ENCODE measurements around the gene CD28.

The CD28 gene

DNA sequence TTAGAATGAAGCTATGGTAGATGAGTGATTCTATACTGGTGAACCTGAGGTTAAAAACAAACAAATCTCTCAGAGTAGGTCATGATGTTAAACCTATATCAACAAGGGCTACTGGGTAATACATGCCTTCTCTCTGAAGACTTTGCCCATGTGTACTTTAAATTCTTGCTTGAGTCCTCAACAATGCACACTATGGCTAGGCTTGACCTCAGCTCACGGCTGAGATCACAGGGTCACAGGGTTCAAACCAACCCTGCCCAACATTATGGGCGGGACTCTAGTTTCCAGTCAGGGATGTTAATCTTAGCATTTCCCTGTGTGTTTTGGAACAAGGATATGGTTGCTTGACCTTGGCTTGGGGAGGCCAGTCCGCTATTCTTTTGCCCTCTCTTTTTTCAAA lies 7.7 kb downstream of the CD28 start:
- DNase-seq (ENCODE audit: low read depth in 2 of 2), result no peak

GRCh38 chr2:203715744-203716143 lies 9.3 kb downstream of the CD28 start:
- no peak for DNase-seq (ENCODE audit: low read depth in 2 of 2)

DNA sequence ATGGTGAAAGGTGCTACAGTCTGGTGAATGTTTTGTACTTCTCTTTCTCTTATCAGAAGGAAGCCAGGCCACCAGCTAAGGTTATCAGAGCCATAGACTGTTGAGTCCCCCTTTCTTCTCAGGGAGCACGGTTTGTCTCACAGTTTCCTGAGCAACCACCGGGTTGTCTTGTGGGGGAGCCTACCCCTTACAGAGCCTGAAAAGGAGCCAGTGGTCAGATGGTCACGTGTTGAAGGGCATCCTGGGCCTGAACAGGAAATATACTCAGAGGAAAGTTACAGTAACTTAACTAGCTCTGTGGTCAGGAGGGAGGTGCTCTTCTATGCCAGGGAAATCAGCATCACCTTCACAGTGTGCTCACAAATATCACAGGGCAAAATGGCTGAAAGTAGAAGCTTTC lies 11.6 kb downstream of the CD28 start:
- peak in 1 of 2 donors; percentile 20 for DNase-seq (ENCODE audit: low read depth in 2 of 2)

- no peak for DNase-seq (ENCODE audit: low read depth in 2 of 2)
Measured at GRCh38 chr2:203719456-203720410, 13.3 kb downstream of the CD28 start.

DNA sequence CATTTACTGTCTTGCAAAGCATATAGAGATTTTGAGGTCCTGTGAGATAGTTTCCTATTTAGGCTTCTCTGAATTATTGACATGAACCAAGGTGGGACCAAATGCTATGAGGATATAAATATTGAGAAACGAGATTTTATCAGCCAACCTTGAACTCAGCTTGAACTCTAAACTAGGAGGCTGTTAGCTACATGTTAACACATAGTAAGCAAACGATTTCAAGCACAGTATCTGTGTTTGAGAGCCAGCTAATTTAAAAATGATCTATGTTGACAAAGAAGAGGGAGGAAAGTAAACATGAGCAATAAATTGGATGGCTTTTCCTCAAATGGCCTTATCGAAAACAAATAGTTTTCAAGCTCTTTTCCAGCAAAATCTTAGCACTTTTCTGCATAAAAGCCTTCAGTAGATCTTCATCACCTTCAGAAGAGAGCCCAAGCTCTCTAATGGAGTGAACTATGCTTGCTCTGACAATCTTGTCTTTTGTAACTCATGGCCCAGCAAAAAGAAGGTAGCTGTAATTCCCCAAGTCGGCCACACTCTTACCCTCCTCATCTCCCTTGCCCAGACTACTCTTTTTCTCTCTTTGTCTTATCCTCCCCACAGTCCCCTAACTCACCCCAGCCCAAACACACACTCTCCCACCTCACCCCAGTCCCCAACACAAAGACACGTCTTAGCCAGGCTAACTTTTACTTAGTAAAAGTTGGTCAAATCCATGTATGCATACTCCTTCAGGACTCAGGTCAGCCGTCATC lies 14.7 kb downstream of the CD28 start:
- DNase-seq (ENCODE audit: low read depth in 2 of 2), result no peak

DNA sequence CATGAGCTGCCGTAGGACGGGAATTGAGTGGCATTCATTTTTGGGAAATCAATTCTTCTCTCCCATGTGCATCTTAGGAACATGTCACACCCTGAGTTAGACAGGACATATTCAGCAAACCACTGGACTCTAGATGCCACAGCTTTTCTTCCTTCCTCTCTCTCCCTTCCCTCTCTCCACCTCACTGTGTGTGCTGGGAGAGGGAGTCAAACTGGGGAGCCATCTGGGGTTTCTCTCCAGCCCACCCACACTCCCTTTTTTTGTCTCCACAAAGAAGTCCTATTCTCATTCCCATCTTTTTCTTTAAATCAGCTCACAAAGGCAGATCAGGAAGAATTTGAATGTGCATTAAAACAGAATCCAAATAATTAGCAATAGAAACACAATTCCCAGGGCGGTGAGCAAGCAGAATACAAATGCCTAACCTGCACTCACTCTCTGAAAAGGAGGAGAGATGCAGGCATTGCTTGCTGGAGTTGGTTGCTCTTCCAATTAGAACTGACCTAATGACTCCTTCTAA lies 15.4 kb downstream of the CD28 start:
- DNase-seq (ENCODE audit: low read depth in 2 of 2), result no peak

DNA sequence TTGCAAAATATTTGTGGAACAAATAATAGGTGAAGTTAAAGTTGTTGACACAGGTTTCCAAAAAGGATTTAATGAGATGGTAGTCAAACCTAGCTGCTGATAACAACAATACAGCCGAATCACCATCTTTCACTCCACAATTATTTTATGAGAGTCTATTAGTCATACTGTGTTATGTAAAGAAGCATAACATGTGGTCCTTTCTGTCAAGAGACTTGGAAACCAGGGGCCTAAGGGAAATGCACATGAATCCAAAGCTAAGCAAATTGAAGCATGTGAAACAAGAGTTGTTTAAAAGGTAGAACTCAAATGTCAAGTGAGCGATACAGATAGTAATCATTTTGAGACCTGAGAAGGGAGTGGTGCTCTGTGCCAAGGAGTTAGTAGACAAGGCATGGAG lies 16.0 kb downstream of the CD28 start:
- no peak for DNase-seq (ENCODE audit: low read depth in 2 of 2)

- DNase-seq (ENCODE audit: low read depth in 2 of 2), result no peak
Measured at GRCh38 chr2:203728321-203728720, 21.9 kb downstream of the CD28 start.

GRCh38 chr2:203730076-203730729 lies 23.8 kb downstream of the CD28 start:
- no peak for DNase-seq (ENCODE audit: low read depth in 2 of 2)

- no peak for DNase-seq (ENCODE audit: low read depth in 2 of 2)
Measured at GRCh38 chr2:203730883-203731282, 24.4 kb downstream of the CD28 start.

DNA sequence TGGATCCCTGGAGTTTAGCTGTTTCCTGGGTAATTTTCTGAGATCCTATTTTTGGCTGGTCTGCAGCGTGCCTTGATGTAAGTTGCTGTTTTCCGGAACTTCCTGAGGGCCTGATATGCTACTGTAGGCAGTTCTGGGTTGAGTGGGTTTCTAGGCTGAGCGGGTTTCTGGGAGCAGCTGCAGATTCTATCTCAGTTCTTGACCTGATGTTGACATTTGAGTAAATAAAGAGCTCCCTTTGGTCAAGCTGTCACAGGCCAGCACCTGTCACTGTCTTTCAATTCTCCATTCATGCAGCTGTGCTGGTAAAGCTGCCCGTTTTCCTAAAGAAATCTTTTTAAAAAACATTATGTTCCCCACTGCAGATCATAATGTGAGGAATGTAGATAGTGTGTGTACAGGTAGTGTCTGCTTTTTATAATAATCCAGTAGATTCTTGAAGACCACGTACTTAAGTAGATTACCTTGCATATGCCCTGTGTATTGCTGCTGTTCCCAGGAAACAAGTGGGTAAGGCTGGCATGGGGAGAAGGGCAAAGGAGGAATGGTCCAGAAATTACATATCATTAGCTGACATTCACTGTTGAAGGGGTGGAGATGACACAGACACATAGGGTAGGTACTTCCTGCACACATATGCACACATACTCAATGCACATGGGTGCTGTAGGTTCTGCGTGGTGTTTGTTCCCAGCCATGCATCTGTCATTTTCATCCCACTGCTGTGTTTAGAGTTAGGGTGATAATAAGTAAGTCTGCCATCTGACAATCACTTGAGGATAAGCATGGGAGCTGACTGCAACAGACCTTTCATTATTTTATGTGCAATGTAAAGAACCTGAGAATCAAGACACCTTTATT lies 25.9 kb downstream of the CD28 start:
- DNase-seq (ENCODE audit: low read depth in 2 of 2), result no peak

GRCh38 chr2:203732953-203733510 lies 26.6 kb downstream of the CD28 start:
- DNase-seq (ENCODE audit: low read depth in 2 of 2), result no peak

DNA sequence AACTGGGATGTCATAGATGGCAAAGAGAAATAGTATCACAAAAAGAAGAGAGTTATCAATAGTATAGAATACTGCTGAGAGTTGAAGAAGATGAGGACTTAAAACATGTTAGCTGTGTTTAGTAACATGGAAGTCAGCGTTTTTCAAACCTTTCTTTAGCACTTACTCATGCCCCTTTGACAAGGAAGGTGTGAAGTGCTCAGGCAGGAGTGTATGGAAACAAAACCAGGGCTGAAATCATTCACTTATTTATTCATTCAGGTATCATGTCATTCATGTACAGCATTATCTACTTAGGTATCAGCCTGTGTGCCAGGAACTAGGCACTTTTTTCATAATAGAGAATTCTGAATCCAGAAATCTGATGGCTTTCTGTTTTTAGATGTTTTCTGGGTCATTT lies 27.2 kb downstream of the CD28 start:
- no peak for DNase-seq (ENCODE audit: low read depth in 2 of 2)

DNA sequence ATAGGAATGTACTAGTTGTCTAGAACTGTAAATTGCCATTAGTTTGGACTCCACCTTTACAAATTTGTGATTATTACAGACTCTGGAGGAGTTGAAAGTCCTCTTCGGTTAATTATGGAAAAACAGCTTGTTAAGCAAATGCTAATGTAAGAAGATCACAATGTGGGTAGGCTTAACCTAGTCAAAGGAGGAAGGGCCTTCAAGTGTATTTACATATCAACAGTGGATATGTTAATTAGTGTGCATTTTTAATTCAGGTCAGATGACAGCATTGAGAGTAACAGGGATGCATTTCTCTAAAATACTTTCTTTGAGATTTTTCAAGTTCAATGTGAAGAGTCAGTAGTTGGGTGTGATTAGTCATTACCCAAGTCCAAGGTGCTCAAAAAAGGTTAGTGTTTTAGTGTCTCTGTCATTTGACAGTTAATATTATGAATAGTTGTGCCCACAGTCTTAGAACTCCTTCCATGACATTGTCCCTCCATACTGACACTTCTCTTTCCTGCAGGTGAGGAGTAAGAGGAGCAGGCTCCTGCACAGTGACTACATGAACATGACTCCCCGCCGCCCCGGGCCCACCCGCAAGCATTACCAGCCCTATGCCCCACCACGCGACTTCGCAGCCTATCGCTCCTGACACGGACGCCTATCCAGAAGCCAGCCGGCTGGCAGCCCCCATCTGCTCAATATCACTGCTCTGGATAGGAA lies 28.0 kb downstream of the CD28 start:
- no peak for DNase-seq (ENCODE audit: low read depth in 2 of 2)

GRCh38 chr2:203737360-203737759 lies 30.9 kb downstream of the CD28 start:
- DNase-seq (ENCODE audit: low read depth in 2 of 2), result no peak

- no peak for DNase-seq (ENCODE audit: low read depth in 2 of 2)
Measured at GRCh38 chr2:203739351-203739750, 32.9 kb downstream of the CD28 start.

- DNase-seq (ENCODE audit: low read depth in 2 of 2), result no peak
Measured at GRCh38 chr2:203740871-203741281, 34.4 kb downstream of the CD28 start.

DNA sequence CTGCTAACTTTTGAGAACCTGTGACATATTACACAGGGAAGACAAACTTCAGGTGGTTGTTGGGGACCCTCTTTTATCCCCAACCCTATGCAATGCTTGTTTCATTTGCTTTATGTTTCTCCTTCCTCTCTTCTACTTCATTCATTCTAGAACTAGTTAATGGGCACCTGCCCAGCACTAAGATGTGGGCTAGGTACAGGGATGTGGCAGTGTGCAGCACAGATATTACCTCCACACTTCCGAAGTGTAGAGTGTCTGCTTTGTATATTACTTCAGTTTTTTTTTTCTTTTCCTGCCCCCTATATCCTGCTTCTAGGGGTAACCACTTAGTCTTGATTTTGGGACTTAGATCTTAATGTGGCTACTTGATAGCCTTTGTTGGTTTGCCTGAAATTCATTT lies 35.1 kb downstream of the CD28 start:
- DNase-seq (ENCODE audit: low read depth in 2 of 2), result no peak

DNA sequence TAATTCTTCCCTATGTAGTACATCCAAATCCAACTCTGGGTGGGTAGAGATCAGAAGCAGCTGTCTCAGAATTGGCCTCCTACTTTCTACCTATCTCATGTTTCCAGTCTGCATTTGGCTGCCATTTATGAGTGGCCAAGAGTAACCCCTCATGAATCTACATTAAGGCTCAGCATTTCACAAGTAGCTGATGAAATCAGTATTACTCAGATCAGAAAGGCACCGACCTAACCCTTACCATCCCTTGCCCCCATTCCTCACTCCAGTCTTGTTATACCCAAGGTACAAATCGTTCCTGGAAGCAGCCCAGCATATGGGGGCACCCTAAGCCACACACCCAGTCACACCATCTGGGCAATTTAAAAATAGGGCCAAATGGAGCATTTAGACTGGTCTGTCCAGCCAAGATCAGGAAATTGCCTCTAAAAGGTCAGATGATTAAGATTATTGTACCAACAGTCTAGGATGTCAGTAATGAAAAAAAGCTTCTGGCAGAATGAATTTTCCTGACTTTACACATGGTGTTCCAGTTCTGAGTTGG lies 37.1 kb downstream of the CD28 start:
- no peak for DNase-seq (ENCODE audit: low read depth in 2 of 2)

DNA sequence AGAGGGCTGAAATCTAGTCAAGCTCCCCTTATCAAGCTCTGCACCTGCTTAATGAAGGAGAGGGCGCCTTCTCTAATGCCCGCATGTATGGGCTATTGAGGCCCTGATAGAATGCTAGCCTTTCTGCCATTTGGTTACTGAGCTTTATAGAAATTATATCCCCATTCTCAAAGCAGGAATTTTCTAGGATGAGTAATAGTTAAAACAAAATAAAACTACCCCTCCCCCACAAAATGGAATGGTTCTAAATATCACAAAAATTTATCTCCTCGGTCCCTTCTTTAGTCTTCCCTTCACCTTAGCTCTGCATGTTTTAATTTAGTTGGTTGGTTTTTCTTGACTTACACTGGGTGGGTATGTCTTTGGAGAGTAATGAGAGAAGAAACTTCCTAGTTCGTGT lies 37.7 kb downstream of the CD28 start:
- DNase-seq (ENCODE audit: low read depth in 2 of 2), result no peak
